ENCODE measurements around the gene SEMA6C.
"Not testable (repeated sequence)": the region's sequence is repeated elsewhere in the genome, so short reads cannot be mapped to it uniquely, and the experiment has no call there.

Gene SEMA6C

DNA sequence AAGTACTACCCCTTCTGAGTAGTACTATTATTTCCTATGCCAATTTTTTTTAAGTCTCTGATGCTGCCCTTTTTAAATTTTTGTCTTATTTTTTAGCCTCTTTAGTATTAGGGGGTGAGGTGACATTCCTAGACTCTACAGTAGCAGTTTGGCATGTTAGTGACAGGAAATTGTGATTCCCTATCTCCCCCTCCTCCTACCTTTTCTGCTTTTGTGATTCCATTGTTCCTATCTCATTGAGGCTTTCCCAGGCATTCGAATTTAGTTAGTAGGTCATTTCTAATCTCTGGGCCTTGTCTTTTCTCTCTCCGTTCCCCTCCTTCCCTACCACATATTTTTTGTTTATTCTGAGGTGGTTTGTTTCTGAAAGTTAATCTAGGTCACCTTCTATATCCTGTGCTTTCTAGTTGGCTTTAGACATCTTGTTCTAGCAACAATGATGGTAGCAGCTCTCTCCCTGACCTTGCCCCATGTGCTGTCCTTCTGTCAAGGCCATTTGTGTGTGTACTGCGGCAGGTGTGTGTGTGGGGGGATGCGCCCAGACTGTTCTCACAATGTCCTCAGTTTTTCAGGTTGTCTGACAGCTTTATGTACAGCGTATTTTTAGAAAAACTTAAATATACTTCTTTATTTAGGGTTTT lies 21.5 kb downstream of the SEMA6C start:
- no peak for DNase-seq

GRCh38 chr1:151113877-151114276 lies 32.6 kb downstream of the SEMA6C start:
- no peak for DNase-seq

DNA sequence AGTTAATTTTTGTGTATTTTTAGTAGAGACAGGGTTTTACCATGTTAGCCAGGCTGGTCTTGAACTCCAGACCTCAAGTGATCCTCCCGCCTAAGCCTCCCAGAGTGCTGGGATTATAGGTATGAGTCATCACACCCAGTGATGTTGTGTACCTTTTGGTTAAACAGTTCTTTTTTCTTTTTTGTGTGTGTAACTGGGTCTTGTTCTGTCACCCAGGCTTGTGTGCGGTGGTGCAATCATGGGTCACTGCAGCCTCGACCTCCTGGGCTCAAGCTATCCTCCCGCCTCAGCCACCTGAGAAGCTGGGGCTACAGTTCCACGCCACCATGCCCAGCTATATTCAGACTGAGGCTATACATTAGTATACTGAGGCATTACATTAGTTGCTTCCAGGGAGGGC lies 38.1 kb downstream of the SEMA6C start:
- no peak for DNase-seq

GRCh38 chr1:151106894-151107293 lies 39.5 kb downstream of the SEMA6C start:
- no peak for DNase-seq

DNA sequence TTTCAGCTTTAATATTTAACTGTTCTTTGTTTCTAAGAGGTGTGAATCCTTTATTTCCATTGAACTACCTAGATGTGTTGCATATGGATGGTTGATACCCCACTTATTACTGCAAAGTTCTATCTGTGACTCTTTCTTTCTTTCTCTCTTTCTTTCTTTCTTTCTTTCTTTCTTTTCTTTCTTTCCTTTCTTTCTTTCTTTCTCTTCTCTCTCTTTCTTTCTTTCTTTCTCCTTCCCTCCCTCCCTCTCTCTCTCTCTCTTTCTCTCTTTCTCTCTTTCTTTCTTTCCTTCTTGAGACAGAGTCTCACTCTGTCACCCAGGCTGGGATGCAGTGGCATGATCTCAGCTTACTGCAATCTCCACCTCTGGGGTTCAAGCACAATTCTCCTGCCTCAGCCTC lies 41.8 kb downstream of the SEMA6C start:
- DNase-seq: no peak

DNA sequence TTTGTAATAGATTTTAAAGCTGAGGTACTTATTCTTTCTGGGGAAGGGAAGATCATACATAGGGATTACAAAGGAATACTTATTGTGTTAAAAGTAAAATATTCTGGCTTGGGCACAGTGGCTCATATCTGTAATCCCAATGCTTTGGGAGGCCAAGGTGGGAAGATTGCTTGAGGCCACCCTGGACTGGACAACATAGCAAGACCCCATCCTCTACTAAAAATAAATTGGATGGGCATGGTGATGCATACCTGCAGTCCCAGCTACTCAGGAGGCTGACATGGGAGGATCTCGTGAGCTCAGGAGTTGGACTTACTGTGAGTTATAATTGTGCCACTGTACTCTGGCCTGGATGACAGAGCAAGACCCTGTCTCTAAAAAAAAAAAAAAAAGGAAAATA lies 48.3 kb downstream of the SEMA6C start:
- no peak for DNase-seq

- not testable (repeated sequence) for DNase-seq
Observed at GRCh38 chr1:151097426-151097825, 49.0 kb downstream of the SEMA6C start.

GRCh38 chr1:151085953-151086559 lies 60.4 kb downstream of the SEMA6C start:
- no peak for DNase-seq

Data from femur (tissue), 1 donor.